Large intestine (tissue), 12 donors: ENCODE measurements around the gene MAB21L3. TPM values are rescaled to one million over a fixed set of nuclear protein-coding genes. Genes with fewer than 3 reads are reported as not detected.

Experiments
- DNase-seq, 2 donors: peaks; one replicate each; pipeline versions ENCODE4 v3.0.0 to v3.0.0-alpha.2; 2013
- H3K27ac ChIP-seq: one replicate; pipeline ENCODE4 v1.5.1; 2013; ENCODE audit warnings: low read length
- H3K27me3 ChIP-seq: 2 replicates; pipeline ENCODE4 v1.6.1; 2013; ENCODE audit warnings: low read length; ENCODE audit not compliant: control insufficient read depth, insufficient read depth
- H3K36me3 ChIP-seq: 2 replicates; pipeline ENCODE4 v1.6.1; 2013; ENCODE audit warnings: low read length; ENCODE audit not compliant: control insufficient read depth, insufficient read depth
- H3K4me1 ChIP-seq: one replicate; pipeline ENCODE4 v1.6.1; 2013; ENCODE audit warnings: low read length; ENCODE audit not compliant: control insufficient read depth, insufficient read depth
- H3K4me3 ChIP-seq: one replicate; pipeline ENCODE4 v1.5.1; 2013; ENCODE audit warnings: low read length
- H3K9me3 ChIP-seq: one replicate; pipeline ENCODE4 v1.6.1; 2013; ENCODE audit warnings: mild to moderate bottlenecking, low read depth, low read length, moderate library complexity; ENCODE audit not compliant: control insufficient read depth
- WGBS: methylation state at CpG from one replicate; pipeline ENCODE4 v1.1.5; 2013; ENCODE audit warnings: low lambda C conversion rate; ENCODE audit not compliant: insufficient coverage; 5-methylcytosine and 5-hydroxymethylcytosine counted together
- long read RNA-seq, 11 donors: transcript quantifications; one replicate each; lab custom pipeline, GENCODE V29; 2026
- polyA plus RNA-seq: library from polyadenylated mRNA; unstranded; fragments of 120-200 nt; gene quantifications from one replicate; pipeline ENCODE4 v1.2.1, GENCODE V29; 2013

The MAB21L3 gene
- 0.55 TPM for polyA plus RNA-seq
- long read RNA-seq, donor 1, result 0 reads
- long read RNA-seq, donor 2, partial matches to known transcripts, result 0 of 1 reads
- long read RNA-seq, donor 2, other reads (novel, unspliced or antisense), result 0 of 1 reads
- long read RNA-seq, donor 3, result 0 reads
- long read RNA-seq, donor 4, result 0 reads
- long read RNA-seq, donor 5, result 0 reads
- long read RNA-seq, donor 6, result 0 reads
- long read RNA-seq, donor 7, result 0 reads
- long read RNA-seq, donor 8, result 0 reads
- long read RNA-seq, donor 9, result 0 reads
- long read RNA-seq, donor 10, result 0 reads
- long read RNA-seq, donor 11, result 0 reads

GRCh38 chr1:116110567-116111523 is at the start of gene MAB21L3:
Gene MAB21L3, plus strand, starts transcription at chr1:116111399. Its CDS starts 1,217 bp downstream, at chr1:116112616.
- peak within 1 kb of the TSS; percentile 82 for H3K27ac ChIP-seq

GRCh38 chr1:116062201-116062600 is 49.0 kb upstream of the MAB21L3 start:
- Histone ChIP-seq H3K9me3 (no peaks in the 10 kb centered on the region), H3K27me3 (no peaks in the 10 kb centered on the region), H3K36me3 (no peaks in the 10 kb centered on the region), H3K4me3 (no peak overlapping the region), H3K4me1 (no peaks in the 10 kb centered on the region), H3K27ac (no peak overlapping the region)
- no CpG with 5 or more reads among the region's 1 CpG for WGBS
- DNase-seq, result no peak

More at GRCh38 chr1:116110567-116111523, at the start of gene MAB21L3:
- Histone ChIP-seq H3K4me1 (peaks cover 25% of the 10 kb centered on the region), H3K4me3 (no peak within 1 kb of the TSS), H3K36me3 (no peaks in the 10 kb centered on the region), H3K9me3 (no peaks in the 10 kb centered on the region), H3K27me3 (no peaks in the 10 kb centered on the region)
- DNase-seq, result peak in 1 of 2 donors; percentile 72
- WGBS, result 21% methylated on average over 4 of the region's 12 CpGs

DNA sequence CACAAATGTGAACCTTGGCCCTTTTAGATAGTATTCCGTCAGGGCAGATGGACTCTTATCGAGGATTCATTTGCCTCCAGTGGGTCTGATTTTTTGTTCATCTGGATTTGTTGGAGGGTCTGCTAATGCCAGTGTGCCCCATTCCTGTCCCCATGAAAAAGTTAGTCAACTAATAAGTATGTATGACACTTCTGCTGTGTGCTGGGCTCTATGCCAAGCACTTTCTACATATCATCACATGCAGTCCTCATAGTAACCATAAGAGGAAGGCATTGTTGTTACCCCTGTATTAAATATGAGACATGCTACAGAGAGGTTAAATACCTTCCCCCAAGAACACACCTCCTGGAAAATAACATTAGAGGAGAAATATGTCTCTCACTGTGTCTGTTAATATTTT is 46.6 kb upstream of the MAB21L3 start:
- DNase-seq, result peak; percentile 5 to 23
- H3K27me3 ChIP-seq, result no peaks in the 10 kb centered on the region
- H3K36me3 ChIP-seq, result no peaks in the 10 kb centered on the region
- no peaks in the 10 kb centered on the region for H3K4me1 ChIP-seq
- WGBS, result no CpG with 5 or more reads among the region's 2 CpGs
- H3K4me3 ChIP-seq, result no peak overlapping the region
- H3K27ac ChIP-seq, result no peak overlapping the region
- no peaks in the 10 kb centered on the region for H3K9me3 ChIP-seq

DNA sequence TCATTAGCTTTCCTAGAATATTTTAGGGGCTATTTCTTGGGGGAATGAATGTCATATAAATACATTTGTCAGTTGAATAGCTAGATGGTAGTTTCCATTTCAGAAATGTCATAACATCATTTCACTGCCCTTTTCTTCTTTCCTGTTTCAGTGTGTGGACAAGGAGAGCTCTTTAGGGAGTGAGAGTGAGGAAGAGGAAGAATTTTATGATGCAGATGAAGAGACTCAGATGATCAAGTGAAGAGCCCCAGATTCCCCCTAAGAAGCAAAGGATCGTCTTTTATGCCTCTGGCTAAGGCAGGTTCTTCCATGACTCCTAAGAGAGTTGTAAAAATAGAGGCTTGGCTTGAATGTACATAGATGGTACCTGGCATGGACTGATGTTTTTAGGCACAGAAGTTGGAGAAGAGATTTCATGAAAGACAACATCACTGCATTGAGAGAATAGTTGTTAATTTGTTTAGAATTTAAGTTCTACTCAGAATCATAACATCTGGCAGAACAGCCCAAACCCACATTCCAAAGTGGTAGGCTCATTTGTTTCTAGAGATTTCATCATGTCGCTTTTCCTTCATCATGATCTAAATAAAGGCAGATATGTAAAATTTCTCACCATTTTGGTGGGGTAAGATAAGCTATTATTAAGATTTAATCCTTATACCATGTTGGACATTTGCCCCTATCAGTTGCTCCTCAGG is 44.2 kb upstream of the MAB21L3 start:
- no peak overlapping the region for H3K4me3 ChIP-seq
- no peaks in the 10 kb centered on the region for H3K4me1 ChIP-seq
- H3K27ac ChIP-seq, result no peak overlapping the region
- H3K27me3 ChIP-seq, result no peaks in the 10 kb centered on the region
- no peak for DNase-seq
- H3K36me3 ChIP-seq, result no peaks in the 10 kb centered on the region
- 100% methylated on average over 1 of the region's 2 CpGs for WGBS
- H3K9me3 ChIP-seq, result no peaks in the 10 kb centered on the region

GRCh38 chr1:116067566-116067890 is 43.7 kb upstream of the MAB21L3 start:
- Histone ChIP-seq H3K9me3 (no peaks in the 10 kb centered on the region), H3K4me1 (no peaks in the 10 kb centered on the region), H3K27me3 (no peaks in the 10 kb centered on the region), H3K27ac (no peak overlapping the region), H3K36me3 (no peaks in the 10 kb centered on the region), H3K4me3 (no peak overlapping the region)
- WGBS, result no CpG with 5 or more reads among the region's 2 CpGs
- DNase-seq, result no peak

GRCh38 chr1:116075575-116075974 is 35.6 kb upstream of the MAB21L3 start:
- Histone ChIP-seq H3K27ac (no peak overlapping the region), H3K9me3 (no peaks in the 10 kb centered on the region), H3K27me3 (no peaks in the 10 kb centered on the region), H3K4me3 (no peak overlapping the region), H3K4me1 (peaks cover 3% of the 10 kb centered on the region), H3K36me3 (no peaks in the 10 kb centered on the region)
- DNase-seq, result no peak
- WGBS, result no CpG with 5 or more reads among the region's 1 CpG

GRCh38 chr1:116075990-116076389 is 35.2 kb upstream of the MAB21L3 start:
- no peaks in the 10 kb centered on the region for H3K9me3 ChIP-seq
- no peaks in the 10 kb centered on the region for H3K36me3 ChIP-seq
- WGBS, result no CpG with 5 or more reads among the region's 4 CpGs
- H3K27me3 ChIP-seq, result no peaks in the 10 kb centered on the region
- no peak overlapping the region for H3K27ac ChIP-seq
- peaks cover 3% of the 10 kb centered on the region for H3K4me1 ChIP-seq
- no peak for DNase-seq
- no peak overlapping the region for H3K4me3 ChIP-seq

GRCh38 chr1:116076831-116077230 is 34.4 kb upstream of the MAB21L3 start:
- WGBS, result 100% methylated on average over 3 of the region's 3 CpGs
- peaks cover 3% of the 10 kb centered on the region for H3K4me1 ChIP-seq

DNA sequence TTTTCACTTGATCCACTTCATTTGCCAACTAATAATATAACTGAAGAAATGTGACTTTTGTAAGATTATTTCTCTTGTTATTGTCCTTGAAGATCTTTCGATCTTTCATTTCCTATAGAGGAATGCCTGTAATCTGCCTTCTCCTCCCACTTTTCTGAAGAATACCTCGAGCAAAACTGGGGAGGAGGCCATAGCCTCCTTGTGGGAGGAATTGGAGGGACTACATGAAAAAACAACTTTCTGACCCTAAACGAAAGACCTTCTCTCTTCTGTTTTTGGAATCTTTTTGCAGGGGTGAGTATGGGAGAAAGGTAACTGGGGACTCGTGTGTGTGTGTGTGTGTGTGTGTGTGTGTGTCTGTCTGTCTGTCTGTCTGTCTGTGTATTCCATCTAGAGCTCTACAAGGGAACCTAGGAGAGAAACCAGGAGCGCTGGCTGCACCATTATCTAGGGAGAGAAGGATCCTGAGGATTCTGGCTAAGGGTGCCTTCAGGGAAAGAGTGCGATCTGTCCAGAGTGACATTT is 32.4 kb upstream of the MAB21L3 start:
- no peak for DNase-seq
- H3K4me3 ChIP-seq, result no peak overlapping the region
- 100% methylated on average over 1 of the region's 6 CpGs for WGBS
- no peaks in the 10 kb centered on the region for H3K27me3 ChIP-seq
- H3K4me1 ChIP-seq, result peaks cover 3% of the 10 kb centered on the region
- H3K9me3 ChIP-seq, result no peaks in the 10 kb centered on the region
- no peaks in the 10 kb centered on the region for H3K36me3 ChIP-seq
- no peak overlapping the region for H3K27ac ChIP-seq

More at GRCh38 chr1:116076831-116077230, 34.4 kb upstream of the MAB21L3 start:
- Histone ChIP-seq H3K36me3 (no peaks in the 10 kb centered on the region), H3K4me3 (no peak overlapping the region), H3K27me3 (no peaks in the 10 kb centered on the region), H3K9me3 (no peaks in the 10 kb centered on the region), H3K27ac (no peak overlapping the region)
- no peak for DNase-seq

DNA sequence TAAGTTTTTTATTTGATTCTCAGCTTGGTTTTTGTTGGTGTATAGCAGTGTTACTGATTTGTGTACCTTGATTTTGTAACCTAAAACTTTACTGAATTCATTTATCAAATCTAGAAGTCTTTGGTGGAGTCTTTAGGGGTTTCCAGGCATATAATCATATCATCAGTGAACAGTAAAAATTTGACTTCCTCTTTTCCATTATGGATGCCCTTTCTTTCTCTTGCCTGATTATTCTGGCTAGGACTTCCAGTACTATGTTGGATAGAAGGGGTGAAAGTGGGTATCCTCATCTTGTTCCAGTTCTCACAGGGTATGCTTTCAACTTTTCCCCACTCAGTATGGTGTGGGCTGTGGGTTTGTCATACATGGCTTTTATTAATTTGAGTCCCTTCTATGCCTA is 23.6 kb upstream of the MAB21L3 start:
- no peak for DNase-seq
- Histone ChIP-seq H3K27ac (no peak overlapping the region), H3K36me3 (no peaks in the 10 kb centered on the region), H3K27me3 (no peaks in the 10 kb centered on the region), H3K9me3 (peaks cover 7% of the 10 kb centered on the region), H3K4me1 (no peaks in the 10 kb centered on the region), H3K4me3 (no peak overlapping the region)
